ENCODE results near the gene COP1.

DNA sequence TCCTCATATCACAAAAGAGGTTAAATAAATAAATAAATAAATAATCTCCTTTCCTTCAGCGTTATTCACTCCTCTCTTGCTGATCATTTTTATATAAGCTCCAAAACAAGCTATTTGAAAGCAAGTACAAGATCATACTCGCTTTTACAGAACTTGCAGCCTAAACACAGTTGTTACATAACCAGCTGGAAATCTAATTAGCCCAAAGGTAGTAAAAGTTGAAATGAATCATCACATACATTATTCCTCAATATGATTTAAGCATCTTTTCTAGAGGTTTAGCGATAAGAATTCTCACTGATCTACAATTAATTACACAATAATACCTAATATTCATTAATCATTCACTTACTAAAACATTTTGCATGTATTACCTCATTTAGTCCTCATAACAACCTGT lies 160.2 kb downstream of the COP1 start:
- TF ChIP-seq CTCF (IDR thresholded peaks at IDR 0.05; ENCODE audit: extremely low read depth in 1 of 2, insufficient read depth in 1 of 2, low read depth in 1 of 2, low read length in 2 of 2) (no peak), MAX (IDR thresholded peaks at IDR 0.05; ENCODE audit: insufficient read depth, insufficient read length) (no peak), POLR2AphosphoS5 (IDR thresholded peaks at IDR 0.05; ENCODE audit: insufficient read depth, low read depth, low read length) (no peak), EZH2 (IDR thresholded peaks at IDR 0.05; ENCODE audit: borderline replicate concordance, low read depth, low read length, severe bottlenecking) (no peak), POLR2A (IDR thresholded peaks at IDR 0.05; ENCODE audit: low read depth, low read length) (no peak), GATA2 (IDR thresholded peaks at IDR 0.05; ENCODE audit: insufficient read depth, insufficient read length, low read depth, low read length) (no peak), MYC (IDR thresholded peaks at IDR 0.05; ENCODE audit: low read depth, low read length) (no peak), FOS (IDR thresholded peaks at IDR 0.05; ENCODE audit: borderline replicate concordance, insufficient read depth, low read length) (no peak)

Measured in endothelial cell of umbilical vein (primary cell).